Effector memory CD8-positive, alpha-beta T cell (primary cell): ENCODE measurements around the gene OR4D2.

ENCODE experiments used
- ATAC-seq: fragments of 150-1000 bp; cut with Tn5 transposase; replicated peaks from 2 replicates; pipeline ENCODE4 v1.10.0; 2021; ENCODE audit warnings: mild to moderate bottlenecking, moderate library complexity
- DNase-seq, 3 experiments: peaks; one replicate each; pipeline ENCODE4 v3.0.0; 2021
- H3K27ac Mint-ChIP-seq, 2 donors: one replicate each; pipeline ENCODE4 v1.8.0; 2022; ENCODE audit warnings: mild to moderate bottlenecking in 2 of 2, mixed read lengths in 2 of 2, moderate library complexity in 2 of 2
- H3K27me3 Mint-ChIP-seq, 2 donors: one replicate each; pipeline ENCODE4 v1.8.0; 2022; ENCODE audit warnings: mixed read lengths in 2 of 2
- H3K36me3 Mint-ChIP-seq: one replicate; pipeline ENCODE4 v1.8.0; 2022; ENCODE audit warnings: mild to moderate bottlenecking, moderate library complexity, mixed read lengths; ENCODE audit not compliant: insufficient read depth
- H3K4me1 Mint-ChIP-seq, 2 donors: one replicate each; pipeline ENCODE4 v1.8.0; 2022; ENCODE audit warnings: low read depth in 2 of 2, mixed read lengths in 2 of 2
- H3K4me3 Mint-ChIP-seq, 2 donors: one replicate each; pipeline ENCODE4 v1.8.0; 2022; ENCODE audit warnings: mild to moderate bottlenecking in 2 of 2, mixed read lengths in 2 of 2, moderate library complexity in 2 of 2
- H3K9me3 Mint-ChIP-seq, 2 donors: one replicate each; pipeline ENCODE4 v1.8.0; 2022; ENCODE audit warnings: mixed read lengths in 2 of 2

The OR4D2 gene

DNA sequence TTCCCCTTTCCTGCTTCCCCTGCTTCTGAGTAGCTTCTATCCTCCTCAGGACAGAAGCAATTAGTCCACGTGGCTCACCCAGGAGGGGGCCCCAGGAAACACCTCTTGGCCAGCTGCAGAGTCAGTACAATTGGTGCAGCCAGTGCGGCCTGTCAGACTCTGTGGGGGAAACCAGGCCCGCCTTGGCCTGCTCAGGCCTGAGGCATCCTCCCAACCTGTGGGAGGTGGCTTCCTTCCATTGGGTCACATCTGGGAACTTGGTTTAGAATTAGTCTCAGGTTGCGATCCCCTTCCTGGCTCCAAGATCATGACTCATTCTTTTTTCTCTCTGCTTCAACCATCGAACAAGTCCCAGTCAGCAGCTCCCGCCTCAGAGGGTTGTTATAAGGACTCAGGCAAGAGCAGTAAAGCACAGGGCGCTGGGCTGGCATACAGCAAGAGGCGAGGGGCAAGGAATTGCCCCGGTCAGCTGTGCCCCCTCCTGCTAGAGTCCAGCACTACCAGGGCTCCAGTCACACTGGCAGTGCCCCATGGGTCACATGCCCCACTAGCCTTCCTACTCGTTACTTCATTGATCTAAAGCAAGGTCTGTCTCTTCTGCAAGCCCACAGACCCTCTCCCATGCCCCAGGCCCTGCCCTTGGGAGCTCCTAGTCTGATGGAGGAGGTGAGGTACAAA, 17.7 kb downstream of the OR4D2 start:
- ATAC-seq = no peak
- no peak for DNase-seq
- H3K4me1 Mint-ChIP-seq = no peaks in the 10 kb centered on the region
- no peak overlapping the region for H3K27ac Mint-ChIP-seq
- H3K9me3 Mint-ChIP-seq = no peaks in the 10 kb centered on the region
- no peak overlapping the region for H3K4me3 Mint-ChIP-seq
- H3K36me3 Mint-ChIP-seq = no peaks in the 10 kb centered on the region
- peaks cover 11 to 21% of the 10 kb centered on the region in 2 donors for H3K27me3 Mint-ChIP-seq

DNA sequence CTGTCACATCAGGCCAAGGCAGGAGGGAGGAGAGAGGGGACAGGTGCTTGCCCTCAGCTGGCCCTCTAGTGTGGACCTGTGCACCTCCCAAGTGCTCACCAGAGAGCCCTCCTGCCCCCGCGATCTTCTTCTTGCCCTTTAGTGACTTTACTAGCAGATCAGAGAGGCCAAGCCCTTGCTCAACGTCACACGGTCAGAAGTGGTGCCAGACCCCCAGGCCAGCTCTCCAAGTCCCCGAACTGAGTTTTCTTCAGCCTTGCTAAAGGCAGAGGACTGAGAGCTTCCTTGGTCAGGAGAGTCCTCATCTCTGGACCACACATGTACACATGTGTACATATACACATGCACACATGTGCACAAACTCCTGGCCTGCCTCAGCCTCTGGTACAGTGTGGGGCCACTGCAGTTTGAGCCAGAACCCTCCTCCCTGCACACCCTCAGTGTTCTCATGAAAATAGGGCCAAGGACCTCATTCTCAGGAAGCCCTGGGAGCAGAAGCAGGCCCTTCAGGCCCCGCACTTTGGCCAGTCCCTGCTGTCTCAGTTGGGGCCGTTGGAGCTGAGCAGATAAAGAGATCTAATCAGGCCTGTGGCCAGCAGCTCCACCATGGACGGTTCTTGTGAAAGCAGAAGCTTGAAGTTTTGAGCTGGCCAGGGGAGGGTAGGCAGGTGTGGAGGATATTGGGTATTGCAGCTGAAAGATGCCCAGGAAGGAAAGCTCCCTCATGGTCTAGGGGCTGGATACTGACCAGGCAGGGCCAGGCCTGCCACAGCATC, 18.4 kb downstream of the OR4D2 start:
- no peaks in the 10 kb centered on the region for H3K4me1 Mint-ChIP-seq
- no peak for DNase-seq
- H3K4me3 Mint-ChIP-seq = no peak overlapping the region
- ATAC-seq = no peak
- H3K27ac Mint-ChIP-seq = no peak overlapping the region
- no peaks in the 10 kb centered on the region for H3K36me3 Mint-ChIP-seq
- H3K27me3 Mint-ChIP-seq = peaks cover 18 to 29% of the 10 kb centered on the region in 2 donors
- H3K9me3 Mint-ChIP-seq = no peaks in the 10 kb centered on the region

DNA sequence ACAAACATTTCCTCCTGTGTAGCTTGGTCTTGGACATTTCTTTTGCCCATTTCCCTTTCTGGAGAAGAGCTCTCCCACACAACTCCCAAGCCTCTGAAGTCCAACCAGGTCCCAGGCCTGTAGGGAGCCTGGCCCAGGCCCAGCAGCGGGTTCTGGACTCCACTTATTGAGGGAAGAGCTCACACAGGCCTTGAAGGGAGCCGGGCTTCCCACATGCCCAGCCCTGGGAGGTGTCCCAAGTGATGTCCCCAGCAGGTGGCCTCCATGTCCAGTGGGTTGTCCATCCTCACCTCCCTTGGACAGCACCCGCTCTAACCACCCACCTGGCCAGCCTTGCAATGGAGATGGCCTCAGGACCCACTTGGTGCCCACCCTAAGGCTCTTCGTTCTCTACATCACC, 19.8 kb downstream of the OR4D2 start:
- DNase-seq = no peak
- peaks cover 29 to 43% of the 10 kb centered on the region in 2 donors for H3K27me3 Mint-ChIP-seq
- H3K27ac Mint-ChIP-seq = peak overlapping the region in 1 of 2 donors; percentile 72
- no peaks in the 10 kb centered on the region for H3K36me3 Mint-ChIP-seq
- H3K4me3 Mint-ChIP-seq = no peak overlapping the region
- no peaks in the 10 kb centered on the region for H3K9me3 Mint-ChIP-seq
- no peaks in the 10 kb centered on the region for H3K4me1 Mint-ChIP-seq
- ATAC-seq = no peak

DNA sequence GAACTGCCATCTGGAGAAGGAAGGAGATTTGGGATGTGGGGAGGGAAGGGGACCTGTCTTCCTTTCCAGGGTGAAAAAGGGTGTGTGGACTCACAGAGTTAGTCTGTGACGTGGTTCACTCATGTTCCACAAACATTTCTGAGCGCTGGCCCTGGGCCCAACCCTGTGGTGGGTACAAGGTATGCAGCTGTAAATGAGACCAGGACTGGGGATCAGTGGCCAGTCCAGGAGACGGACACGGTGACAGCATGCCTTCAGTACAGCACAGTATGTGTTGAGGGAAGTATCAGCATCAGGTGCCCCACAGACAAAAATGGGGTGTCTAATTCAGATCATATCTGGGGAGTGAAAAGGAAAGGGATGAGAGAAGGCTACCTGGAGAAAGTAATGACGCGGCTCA, 20.3 kb downstream of the OR4D2 start:
- Mint-ChIP-seq H3K4me3 (no peak overlapping the region), H3K4me1 (no peaks in the 10 kb centered on the region), H3K9me3 (no peaks in the 10 kb centered on the region), H3K27ac (no peak overlapping the region), H3K27me3 (peaks cover 29 to 48% of the 10 kb centered on the region in 2 donors), H3K36me3 (no peaks in the 10 kb centered on the region)
- ATAC-seq = no peak
- DNase-seq = no peak

DNA sequence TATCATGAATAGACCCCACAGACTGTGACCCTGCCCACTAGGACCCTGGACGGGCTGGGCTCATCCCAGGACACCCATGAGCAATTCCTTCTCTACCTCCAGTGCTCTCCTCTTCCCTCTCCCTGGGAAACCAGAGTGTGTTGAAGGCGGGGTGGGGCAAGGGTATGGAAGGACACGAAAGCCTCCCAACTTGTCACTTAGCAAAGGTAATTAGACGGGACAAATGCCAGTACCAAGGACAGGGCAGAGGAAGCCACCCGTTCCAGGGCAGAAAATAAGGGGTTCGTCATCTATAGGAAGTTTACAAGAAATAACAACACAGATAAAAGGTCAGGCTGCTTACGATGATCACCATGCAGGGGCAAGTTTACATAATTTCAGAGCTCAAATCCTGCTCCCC, 20.9 kb downstream of the OR4D2 start:
- DNase-seq = no peak
- H3K9me3 Mint-ChIP-seq = no peaks in the 10 kb centered on the region
- H3K27ac Mint-ChIP-seq = no peak overlapping the region
- no peak overlapping the region for H3K4me3 Mint-ChIP-seq
- ATAC-seq = no peak
- no peaks in the 10 kb centered on the region for H3K36me3 Mint-ChIP-seq
- no peaks in the 10 kb centered on the region for H3K4me1 Mint-ChIP-seq
- peaks cover 29 to 52% of the 10 kb centered on the region in 2 donors for H3K27me3 Mint-ChIP-seq

DNA sequence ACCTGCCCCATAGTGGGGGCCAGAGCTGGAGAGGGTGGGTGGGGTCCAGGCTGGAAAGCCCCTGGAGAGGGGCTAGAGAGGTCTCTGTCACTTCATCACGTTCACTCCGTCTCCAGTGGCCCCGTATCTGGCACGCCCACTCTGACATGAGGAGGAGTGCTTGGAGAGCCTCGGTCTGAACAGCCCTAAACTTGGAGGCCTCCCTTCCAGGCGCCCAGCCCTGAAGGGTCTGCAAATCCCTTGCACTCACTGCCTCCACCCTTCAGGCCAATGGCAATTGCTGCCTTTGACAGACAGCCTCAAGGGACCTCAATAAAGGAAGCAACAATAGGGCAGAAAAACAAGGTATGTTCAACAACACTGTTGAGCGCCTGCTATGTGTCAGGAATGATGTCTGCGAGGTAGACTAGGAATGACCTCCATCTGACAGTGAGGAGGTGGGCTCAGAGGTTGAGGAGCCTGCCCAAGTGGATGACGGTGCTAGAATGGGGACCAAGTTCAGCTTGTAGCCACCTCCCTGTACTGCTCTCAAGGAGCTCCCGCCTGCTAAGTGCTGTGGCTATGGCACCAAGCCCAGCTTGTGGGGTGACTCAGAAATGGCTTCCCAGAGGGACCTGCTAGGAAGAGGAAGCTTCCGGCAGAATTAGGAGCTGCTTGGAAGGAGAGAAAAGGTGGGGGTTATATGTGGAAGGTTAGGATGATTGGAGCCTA, 22.8 kb downstream of the OR4D2 start:
- Mint-ChIP-seq H3K27me3 (peaks cover 29 to 52% of the 10 kb centered on the region in 2 donors), H3K4me1 (no peaks in the 10 kb centered on the region), H3K4me3 (no peak overlapping the region), H3K9me3 (no peaks in the 10 kb centered on the region), H3K27ac (peak overlapping the region in 1 of 2 donors; percentile 15), H3K36me3 (no peaks in the 10 kb centered on the region)
- ATAC-seq (no peak), DNase-seq (no peak)

DNA sequence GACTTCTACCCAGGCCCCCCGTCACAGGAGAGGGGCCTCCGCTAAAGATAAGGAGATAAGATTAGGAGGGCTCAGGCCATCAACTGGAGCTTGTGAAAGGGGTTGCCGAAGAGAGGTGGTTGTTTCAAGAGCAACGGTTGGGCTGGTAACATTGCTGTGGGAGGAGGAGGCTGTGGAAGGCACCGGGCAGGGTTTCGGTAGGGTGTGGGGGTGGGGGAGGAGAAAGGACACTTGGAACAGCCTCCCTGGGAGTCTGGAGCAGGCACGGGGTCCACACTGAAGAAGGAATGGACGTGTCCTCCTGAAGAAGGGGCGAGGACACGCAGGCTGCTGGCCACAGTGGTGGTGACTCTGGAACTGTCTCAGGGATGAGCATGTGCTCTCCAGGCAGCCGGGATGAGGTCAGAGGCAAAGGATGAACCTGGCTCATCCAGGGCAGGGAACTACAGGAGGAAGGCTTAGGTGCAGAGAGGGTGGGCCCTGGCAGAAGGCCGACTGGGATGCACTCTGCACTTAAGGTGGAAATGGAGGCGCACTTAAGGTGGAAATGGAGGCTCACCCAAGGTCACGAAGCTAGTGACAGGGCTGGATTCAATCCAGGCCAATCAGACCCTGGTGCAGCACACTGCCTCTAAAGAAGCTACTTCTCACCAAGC, 24.6 kb downstream of the OR4D2 start:
- peaks cover 29 to 52% of the 10 kb centered on the region in 2 donors for H3K27me3 Mint-ChIP-seq
- H3K36me3 Mint-ChIP-seq = no peaks in the 10 kb centered on the region
- ATAC-seq = no peak
- H3K9me3 Mint-ChIP-seq = no peaks in the 10 kb centered on the region
- DNase-seq = no peak
- no peaks in the 10 kb centered on the region for H3K4me1 Mint-ChIP-seq
- H3K27ac Mint-ChIP-seq = no peak overlapping the region
- H3K4me3 Mint-ChIP-seq = no peak overlapping the region

DNA sequence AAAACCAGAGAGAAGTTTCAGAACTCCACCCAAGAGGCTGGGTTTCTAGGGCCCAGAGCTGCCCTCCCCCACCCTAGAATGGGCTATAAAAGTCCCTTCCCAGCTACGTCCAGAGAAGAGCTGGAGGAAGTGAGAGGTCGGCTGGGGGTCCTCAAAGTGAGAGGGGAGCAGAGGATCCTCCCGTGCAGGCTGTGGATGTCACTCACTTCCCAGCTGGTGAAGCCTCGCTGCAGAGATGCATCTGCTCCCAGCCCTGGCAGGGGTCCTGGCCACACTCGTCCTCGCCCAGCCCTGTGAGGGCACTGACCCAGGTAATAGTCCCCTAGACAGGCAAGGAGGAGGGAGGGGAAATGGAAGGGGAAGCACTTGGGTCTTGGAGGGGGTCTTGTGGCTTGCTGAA, 25.8 kb downstream of the OR4D2 start, which contains the start of gene EPX:
Gene EPX, plus strand, starts transcription at position 115 of the 400 bp plus-strand sequence. Its CDS starts 121 bp downstream, at position 236.
- H3K27me3 Mint-ChIP-seq = peaks cover 35 to 55% of the 10 kb centered on the region in 2 donors
- H3K4me1 Mint-ChIP-seq = no peaks in the 10 kb centered on the region
- no peak for DNase-seq
- H3K4me3 Mint-ChIP-seq = no peak within 1 kb of the TSS
- H3K27ac Mint-ChIP-seq = no peak within 1 kb of the TSS
- no peaks in the 10 kb centered on the region for H3K9me3 Mint-ChIP-seq
- no peak for ATAC-seq
- H3K36me3 Mint-ChIP-seq = no peaks in the 10 kb centered on the region

DNA sequence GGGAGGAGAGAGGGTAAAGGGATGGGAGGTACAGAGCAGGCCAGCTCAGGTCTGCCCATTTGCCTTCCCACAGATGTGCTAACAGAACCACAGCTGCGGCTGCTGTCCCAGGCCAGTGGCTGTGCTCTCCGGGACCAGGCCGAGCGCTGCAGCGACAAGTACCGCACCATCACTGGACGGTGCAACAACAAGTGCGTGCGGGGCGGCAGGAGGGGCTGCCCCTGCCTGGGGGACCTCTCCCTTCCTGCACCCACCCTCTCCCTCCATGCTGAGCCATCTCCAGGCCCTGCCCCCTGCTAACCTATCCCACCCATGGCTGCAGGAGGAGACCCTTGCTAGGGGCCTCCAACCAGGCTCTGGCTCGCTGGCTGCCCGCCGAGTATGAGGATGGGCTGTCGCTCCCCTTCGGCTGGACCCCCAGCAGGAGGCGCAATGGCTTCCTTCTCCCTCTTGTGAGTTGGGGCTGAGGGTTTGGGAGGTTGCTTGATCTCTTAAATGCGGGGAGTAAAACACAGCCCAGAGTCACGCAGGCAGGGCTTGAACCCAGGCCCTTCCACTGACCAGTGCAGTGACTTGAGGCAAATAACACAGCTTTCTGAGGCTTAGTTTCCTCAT, 27.0 kb downstream of the OR4D2 start:
- H3K9me3 Mint-ChIP-seq = no peaks in the 10 kb centered on the region
- no peak overlapping the region for H3K27ac Mint-ChIP-seq
- ATAC-seq (no peak), DNase-seq (no peak)
- no peak overlapping the region for H3K4me3 Mint-ChIP-seq
- no peaks in the 10 kb centered on the region for H3K36me3 Mint-ChIP-seq
- H3K4me1 Mint-ChIP-seq = no peaks in the 10 kb centered on the region
- H3K27me3 Mint-ChIP-seq = peaks cover 46 to 58% of the 10 kb centered on the region in 2 donors

DNA sequence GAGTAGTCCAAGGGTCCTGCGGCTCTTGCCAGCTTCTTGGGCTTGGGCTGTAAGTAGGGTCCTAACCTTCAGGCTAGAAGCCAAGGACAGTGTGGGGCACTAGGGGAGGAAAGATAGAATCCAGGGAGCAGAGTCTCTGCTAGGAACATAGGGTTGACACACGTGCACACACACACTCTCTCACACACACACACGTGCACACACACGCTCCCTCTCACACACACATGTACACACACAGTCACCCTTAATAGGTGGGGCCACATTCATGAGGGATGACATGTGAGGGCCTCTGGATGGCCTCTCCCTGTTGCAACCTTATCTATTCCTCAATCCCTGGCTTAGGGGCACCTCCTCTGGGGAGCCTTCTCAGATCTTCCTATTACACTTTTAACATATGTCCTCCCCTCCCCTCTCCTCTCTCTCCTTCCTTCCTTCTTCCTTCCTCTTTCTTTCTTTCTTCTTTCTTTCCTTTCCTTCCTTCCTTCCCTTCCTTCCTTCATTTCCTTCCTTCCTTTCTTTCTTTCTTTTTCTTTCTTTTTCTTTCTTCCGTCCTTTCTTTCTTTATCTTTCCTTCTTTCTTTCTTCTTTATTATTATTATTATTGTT, 28.8 kb downstream of the OR4D2 start:
- ATAC-seq (no peak), DNase-seq (no peak)
- H3K4me1 Mint-ChIP-seq = peaks cover 2 to 4% of the 10 kb centered on the region in 2 donors
- peaks cover 38 to 61% of the 10 kb centered on the region in 2 donors for H3K27me3 Mint-ChIP-seq
- H3K36me3 Mint-ChIP-seq = no peaks in the 10 kb centered on the region
- no peak overlapping the region for H3K27ac Mint-ChIP-seq
- H3K9me3 Mint-ChIP-seq = no peaks in the 10 kb centered on the region
- H3K4me3 Mint-ChIP-seq = no peak overlapping the region

DNA sequence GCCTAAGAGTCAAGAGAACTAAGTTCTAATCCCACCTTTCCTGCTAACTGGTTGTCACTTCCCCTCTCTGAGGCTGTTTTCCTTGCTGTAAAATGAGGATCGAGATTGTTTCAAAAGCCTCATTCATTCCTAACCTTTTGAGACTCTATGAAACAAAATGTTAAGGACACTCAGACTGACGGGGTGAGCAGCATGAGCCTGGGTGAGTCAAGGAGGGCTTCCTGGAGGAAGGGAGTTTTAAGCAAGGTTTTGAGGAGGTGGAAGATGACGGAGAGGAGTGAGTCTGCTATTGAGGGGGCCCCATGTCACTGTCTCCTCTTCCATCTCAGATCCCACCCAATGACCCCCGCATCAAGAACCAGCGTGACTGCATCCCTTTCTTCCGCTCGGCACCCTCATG, 29.8 kb downstream of the OR4D2 start:
- Mint-ChIP-seq H3K4me3 (no peak overlapping the region), H3K27ac (no peak overlapping the region), H3K36me3 (no peaks in the 10 kb centered on the region), H3K27me3 (peaks cover 30 to 51% of the 10 kb centered on the region in 2 donors), H3K4me1 (peaks cover 2 to 4% of the 10 kb centered on the region in 2 donors), H3K9me3 (no peaks in the 10 kb centered on the region)
- no peak for DNase-seq
- no peak for ATAC-seq

DNA sequence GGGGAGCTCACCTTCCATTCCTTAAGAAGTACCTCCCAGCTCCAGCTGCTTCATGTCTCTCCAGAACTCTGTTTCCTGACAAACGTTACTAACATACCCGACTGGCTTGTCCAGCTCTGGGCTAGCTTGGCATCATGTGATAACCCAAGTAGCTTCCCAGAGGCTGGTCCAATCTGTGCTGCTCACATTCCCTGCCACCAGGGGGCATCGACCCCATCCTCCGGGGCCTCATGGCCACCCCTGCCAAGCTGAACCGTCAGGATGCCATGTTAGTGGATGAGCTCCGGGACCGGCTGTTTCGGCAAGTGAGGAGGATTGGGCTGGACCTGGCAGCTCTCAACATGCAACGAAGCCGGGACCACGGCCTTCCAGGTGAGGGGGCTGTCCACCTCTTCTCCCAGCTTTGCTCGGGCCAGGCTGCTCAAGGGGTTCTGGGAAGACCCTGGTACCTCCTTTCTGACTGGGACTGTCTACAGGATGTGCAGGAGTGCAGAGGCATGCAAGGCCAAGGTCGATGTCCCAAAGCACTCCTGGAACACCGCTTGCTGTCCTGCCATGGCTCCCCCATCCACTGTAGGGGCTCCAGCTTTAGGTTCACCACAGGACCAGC, 33.3 kb downstream of the OR4D2 start:
- Mint-ChIP-seq H3K4me3 (no peak overlapping the region), H3K9me3 (no peaks in the 10 kb centered on the region), H3K4me1 (peaks cover 2 to 4% of the 10 kb centered on the region in 2 donors), H3K27me3 (peaks cover 30 to 42% of the 10 kb centered on the region in 2 donors), H3K27ac (no peak overlapping the region), H3K36me3 (no peaks in the 10 kb centered on the region)
- DNase-seq (peak; percentile 42 to 61 (median 54)), ATAC-seq (peak; percentile 76)
